ENCODE measurements around the gene DHFR2.
"Not testable (repeated sequence)": the region's sequence is repeated elsewhere in the genome, so short reads cannot be mapped to it uniquely, and the experiment has no call there.

Gene DHFR2
- 3.7 to 16.0 (median 11.6) reads per million in 18 experiments for total RNA-seq

GRCh38 chr3:94062513-94063404, at the start of gene DHFR2, which contains the start of gene NSUN3:
Gene DHFR2 (minus strand): TSS chr3:94062916. CDS start chr3:94061511, 1,405 bp downstream.
Gene NSUN3 (plus strand): TSS chr3:94063061. CDS start chr3:94063127, 66 bp downstream.
- peak; percentile 98 for DNase-seq

- DNase-seq: no peak
These were observed 48.1 kb upstream of the DHFR2 start for GRCh38 chr3:94110854-94111253.

- not testable (repeated sequence) for DNase-seq
These were observed 47.5 kb upstream of the DHFR2 start for GRCh38 chr3:94110232-94110631.

GRCh38 chr3:94106268-94106667, 43.6 kb upstream of the DHFR2 start:
- no peak for DNase-seq

GRCh38 chr3:94101860-94102259, 39.1 kb upstream of the DHFR2 start:
- peak in 1 of 2 donors; percentile 15 for DNase-seq

- DNase-seq: peak; percentile 3 to 9
These were observed 36.6 kb upstream of the DHFR2 start for GRCh38 chr3:94099311-94099710.

GRCh38 chr3:94098452-94098851, 35.7 kb upstream of the DHFR2 start:
- DNase-seq: peak; percentile 93 to 94

- peak in 1 of 2 donors; percentile 17 for DNase-seq
These were observed 32.4 kb upstream of the DHFR2 start for GRCh38 chr3:94095111-94095510.

- DNase-seq: no peak
These were observed 30.4 kb upstream of the DHFR2 start for GRCh38 chr3:94093151-94093550.

GRCh38 chr3:94092086-94092485, 29.4 kb upstream of the DHFR2 start:
- DNase-seq: peak; percentile 69 to 86

GRCh38 chr3:94089126-94089525, 26.4 kb upstream of the DHFR2 start:
- no peak for DNase-seq

- no peak for DNase-seq
These were observed 20.5 kb upstream of the DHFR2 start for GRCh38 chr3:94083261-94083660.

GRCh38 chr3:94082391-94082937, 19.7 kb upstream of the DHFR2 start:
- no peak for DNase-seq

- DNase-seq: no peak
These were observed 19.2 kb upstream of the DHFR2 start for GRCh38 chr3:94081884-94082283.

GRCh38 chr3:94080552-94080951, 17.8 kb upstream of the DHFR2 start:
- DNase-seq: not testable (repeated sequence)

- DNase-seq: no peak
These were observed 13.3 kb upstream of the DHFR2 start for GRCh38 chr3:94076055-94076454.

- no peak for DNase-seq
These were observed 9.1 kb upstream of the DHFR2 start for GRCh38 chr3:94071713-94072284.

- DNase-seq: no peak
These were observed 7.7 kb upstream of the DHFR2 start for GRCh38 chr3:94070341-94070911.

GRCh38 chr3:94069194-94069813, 6.6 kb upstream of the DHFR2 start:
- DNase-seq: peak in 1 of 2 donors; percentile 43

- DNase-seq: no peak
These were observed 4.1 kb upstream of the DHFR2 start for GRCh38 chr3:94066506-94067500.

GRCh38 chr3:94065819-94066480, 3.2 kb upstream of the DHFR2 start:
- peak in 1 of 2 donors; percentile 10 for DNase-seq

Measured in inflammatory macrophage (primary cell).